ENCODE results near the gene PCDH9. TPM values are rescaled to one million over a fixed set of nuclear protein-coding genes. Genes with fewer than 3 reads are reported as not detected.

Gene PCDH9
- total RNA-seq, 1 experiment from 2014 or later: 5.8 TPM

DNA sequence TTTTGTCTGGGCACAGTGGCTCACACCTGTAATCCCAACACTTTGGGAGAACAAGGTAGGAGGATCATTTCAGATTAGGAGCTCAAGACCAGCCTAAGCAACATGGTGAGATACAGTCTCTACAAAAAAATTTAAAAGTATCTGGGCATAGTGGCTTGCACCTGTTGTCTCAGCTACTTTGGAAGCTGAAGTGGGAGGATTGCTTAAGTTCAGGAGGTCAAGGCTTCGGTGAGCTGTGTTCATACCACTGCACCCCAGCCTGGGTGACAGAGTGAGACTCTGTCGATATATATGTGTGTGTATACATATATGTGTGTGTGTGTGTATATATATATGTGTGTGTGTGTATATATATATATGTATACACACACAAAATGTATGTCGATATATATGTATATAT, 833.0 kb downstream of the PCDH9 start:
- ChIA-PET CTCF (no interaction called here), POLR2A (ENCODE audit: low non-redundant PET) (no interaction called here)
- TF ChIP-seq, protein P1, sequence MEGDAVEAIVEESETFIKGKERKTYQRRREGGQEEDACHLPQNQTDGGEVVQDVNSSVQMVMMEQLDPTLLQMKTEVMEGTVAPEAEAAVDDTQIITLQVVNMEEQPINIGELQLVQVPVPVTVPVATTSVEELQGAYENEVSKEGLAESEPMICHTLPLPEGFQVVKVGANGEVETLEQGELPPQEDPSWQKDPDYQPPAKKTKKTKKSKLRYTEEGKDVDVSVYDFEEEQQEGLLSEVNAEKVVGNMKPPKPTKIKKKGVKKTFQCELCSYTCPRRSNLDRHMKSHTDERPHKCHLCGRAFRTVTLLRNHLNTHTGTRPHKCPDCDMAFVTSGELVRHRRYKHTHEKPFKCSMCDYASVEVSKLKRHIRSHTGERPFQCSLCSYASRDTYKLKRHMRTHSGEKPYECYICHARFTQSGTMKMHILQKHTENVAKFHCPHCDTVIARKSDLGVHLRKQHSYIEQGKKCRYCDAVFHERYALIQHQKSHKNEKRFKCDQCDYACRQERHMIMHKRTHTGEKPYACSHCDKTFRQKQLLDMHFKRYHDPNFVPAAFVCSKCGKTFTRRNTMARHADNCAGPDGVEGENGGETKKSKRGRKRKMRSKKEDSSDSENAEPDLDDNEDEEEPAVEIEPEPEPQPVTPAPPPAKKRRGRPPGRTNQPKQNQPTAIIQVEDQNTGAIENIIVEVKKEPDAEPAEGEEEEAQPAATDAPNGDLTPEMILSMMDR (conservative IDR thresholded peaks at IDR 0.05; ENCODE audit: low read depth, low read length): no peak
- TF ChIP-seq EZH2 (IDR thresholded peaks at IDR 0.05; ENCODE audit: borderline replicate concordance, low read depth, low read length, poor library complexity, severe bottlenecking): no peak
- BruUV-seq (replicated peaks): no TSS peak
- Histone ChIP-seq H3K36me3 (ENCODE audit: insufficient read depth, low read length, poor library complexity, severe bottlenecking) (no peaks in the 10 kb centered on the region), H3K27ac (ENCODE audit: low read depth, low read length, poor library complexity, severe bottlenecking) (no peak overlapping the region), H3K4me1 (ENCODE audit: insufficient read depth, low read length, poor library complexity, severe bottlenecking) (no peaks in the 10 kb centered on the region), H3K4me3 (ENCODE audit: low read depth, low read length, poor library complexity, severe bottlenecking) (no peak overlapping the region), H3K27me3 (replicated peaks; ENCODE audit: insufficient read depth, low read depth, low read length, poor library complexity) (no peaks in the 10 kb centered on the region), H3K9me3 (ENCODE audit: low read depth, low read length, poor library complexity, severe bottlenecking) (no peaks in the 10 kb centered on the region)
- intact Hi-C loops (cut with micrococcal nuclease; ENCODE audit: unreplicated experiment): no loop called here
- no peak for DNase-seq (ENCODE audit: low spot score)

DNA sequence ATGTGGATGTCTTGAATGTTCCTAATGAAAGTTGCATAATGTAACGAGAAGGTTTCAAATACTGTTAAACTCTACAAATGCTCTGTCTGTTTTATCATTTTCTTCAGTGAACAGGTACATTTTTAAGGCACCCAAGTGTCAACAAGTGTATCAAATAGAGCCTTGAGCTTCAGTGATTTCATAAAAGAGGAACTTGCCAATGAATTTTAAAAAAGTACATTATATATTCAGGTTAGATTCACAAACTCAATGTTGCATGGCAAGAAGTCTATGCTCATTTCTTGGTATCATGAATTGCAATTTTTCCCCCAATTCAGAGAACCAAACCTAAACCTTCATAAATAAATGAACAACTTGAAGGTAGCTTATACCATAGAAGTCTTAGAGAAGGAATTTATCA, 838.8 kb downstream of the PCDH9 start:
- intact Hi-C loops (cut with micrococcal nuclease; ENCODE audit: unreplicated experiment): no loop called here
- CTCF ChIA-PET: no interaction called here

DNA sequence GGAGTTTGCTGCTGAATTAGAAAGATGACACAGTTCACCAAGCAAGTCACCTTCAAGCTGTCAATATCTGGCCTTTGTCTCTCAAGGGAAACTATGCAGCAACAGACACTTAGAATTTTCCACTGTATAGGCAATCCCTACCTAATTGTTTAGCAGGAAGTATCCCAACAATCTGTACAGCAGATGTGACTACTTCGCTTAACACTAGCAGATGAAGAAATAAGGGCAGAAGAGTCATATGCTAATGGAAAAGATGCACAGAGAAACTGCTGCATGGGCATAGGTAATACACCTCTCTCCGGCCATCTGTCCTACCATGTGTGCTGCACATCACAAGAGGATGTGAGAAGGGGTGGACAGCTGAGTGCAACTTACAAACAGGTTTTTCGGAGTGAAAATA, 851.2 kb downstream of the PCDH9 start:
- Histone ChIP-seq H3K4me1 (ENCODE audit: insufficient read depth, low read length, poor library complexity, severe bottlenecking) (no peaks in the 10 kb centered on the region), H3K27me3 (replicated peaks; ENCODE audit: insufficient read depth, low read depth, low read length, poor library complexity) (no peaks in the 10 kb centered on the region), H3K4me3 (ENCODE audit: low read depth, low read length, poor library complexity, severe bottlenecking) (no peak overlapping the region), H3K9me3 (ENCODE audit: low read depth, low read length, poor library complexity, severe bottlenecking) (no peaks in the 10 kb centered on the region), H3K27ac (ENCODE audit: low read depth, low read length, poor library complexity, severe bottlenecking) (no peak overlapping the region), H3K36me3 (ENCODE audit: insufficient read depth, low read length, poor library complexity, severe bottlenecking) (no peaks in the 10 kb centered on the region)
- CTCF ChIA-PET: no interaction called here
- POLR2A ChIA-PET (ENCODE audit: low non-redundant PET): no interaction called here
- DNase-seq (ENCODE audit: low spot score): no peak
- no TSS peak for BruUV-seq (replicated peaks)
- TF ChIP-seq, protein P1 (conservative IDR thresholded peaks at IDR 0.05; ENCODE audit: low read depth, low read length): no peak
- no peak for TF ChIP-seq EZH2 (IDR thresholded peaks at IDR 0.05; ENCODE audit: borderline replicate concordance, low read depth, low read length, poor library complexity, severe bottlenecking)
- intact Hi-C loops (cut with micrococcal nuclease; ENCODE audit: unreplicated experiment): no loop called here

More for the DNA sequence above, 838.8 kb downstream of the PCDH9 start:
- DNase-seq (ENCODE audit: low spot score): no peak
- no peaks in the 10 kb centered on the region for H3K9me3 ChIP-seq (ENCODE audit: low read depth, low read length, poor library complexity, severe bottlenecking)
- no peaks in the 10 kb centered on the region for H3K27me3 ChIP-seq (replicated peaks; ENCODE audit: insufficient read depth, low read depth, low read length, poor library complexity)
- no TSS peak for BruUV-seq (replicated peaks)
- no peak overlapping the region for H3K27ac ChIP-seq (ENCODE audit: low read depth, low read length, poor library complexity, severe bottlenecking)
- TF ChIP-seq, protein P1 (conservative IDR thresholded peaks at IDR 0.05; ENCODE audit: low read depth, low read length): no peak
- TF ChIP-seq EZH2 (IDR thresholded peaks at IDR 0.05; ENCODE audit: borderline replicate concordance, low read depth, low read length, poor library complexity, severe bottlenecking): no peak
- H3K36me3 ChIP-seq (ENCODE audit: insufficient read depth, low read length, poor library complexity, severe bottlenecking): no peaks in the 10 kb centered on the region
- POLR2A ChIA-PET (ENCODE audit: low non-redundant PET): no interaction called here
- H3K4me3 ChIP-seq (ENCODE audit: low read depth, low read length, poor library complexity, severe bottlenecking): no peak overlapping the region
- no peaks in the 10 kb centered on the region for H3K4me1 ChIP-seq (ENCODE audit: insufficient read depth, low read length, poor library complexity, severe bottlenecking)

Data from A673 (cell line).